SK-N-SH (cell line): ENCODE results near the gene GH2. TPM values are rescaled to one million over a fixed set of nuclear protein-coding genes. Genes with fewer than 3 reads are reported as not detected.

Source experiments
- CTCF ChIA-PET: fragments of 300-600, 350-600 bp; formaldehyde crosslinking; extraction: SDS; loops from one replicate; lab custom pipeline; 2021; lab: Yijun Ruan, JAX
- POLR2A ChIA-PET: fragments of 350-600 bp; sonication (Branson Sonifier 250); formaldehyde crosslinking; extraction: SDS; loops from one replicate; lab custom pipeline; 2020; ENCODE audit warnings: antibody characterized with exemption, inconsistent platforms; lab: Yijun Ruan, JAX
- DNase-seq: peaks from one replicate; pipeline ENCODE4 v3.0.0; 2012
- H2AFZ ChIP-seq: fragments of 200-600 bp; sonication (generic); 2 replicates; pipeline ENCODE4 v1.8.1; 2016; ENCODE audit warnings: antibody characterized with exemption, mild to moderate bottlenecking, low read depth
- H3F3A ChIP-seq: fragments of 200-600 bp; sonication (generic); replicated peaks from 2 replicates; pipeline ENCODE3; 2016; ENCODE audit warnings: antibody characterized with exemption, mild to moderate bottlenecking; ENCODE audit not compliant: insufficient read depth
- H3K27ac ChIP-seq, 2 experiments: fragments of 200-500 bp in 1 of 2; fragments of 200-600 bp in 1 of 2; sonication (Bioruptor generic) in 1 of 2; sonication (generic), shearing (Covaris generic) in 1 of 2; 2 replicates each; pipeline versions ENCODE4 v1.5.1 to v1.6.1; 2014 to 2016; ENCODE audit warnings: low read depth in 2 of 2, inconsistent platforms in 1 of 2, low read length in 1 of 2, mild to moderate bottlenecking in 1 of 2, mixed read lengths in 1 of 2
- H3K27me3 ChIP-seq: fragments of 200-600 bp; sonication (generic), shearing (Covaris generic); 2 replicates; pipeline ENCODE4 v1.6.1; 2016; ENCODE audit warnings: mixed run types; ENCODE audit not compliant: insufficient read depth
- H3K36me3 ChIP-seq, 2 experiments: fragments of 200-500 bp in 1 of 2; fragments of 200-600 bp in 1 of 2; sonication (Bioruptor generic) in 1 of 2; sonication (generic) in 1 of 2; replicated peaks in 1 of 2; 2 replicates each; pipeline versions ENCODE3 to v1.5.1; 2014 to 2016; ENCODE audit warnings: low read length in 1 of 2, mild to moderate bottlenecking in 1 of 2; ENCODE audit not compliant: insufficient read depth in 2 of 2, control insufficient read depth in 1 of 2
- H3K4me1 ChIP-seq, 2 experiments: fragments of 200-500 bp in 1 of 2; fragments of 200-600 bp in 1 of 2; sonication (Bioruptor generic) in 1 of 2; sonication (generic), shearing (Covaris generic) in 1 of 2; 2 replicates each; pipeline versions ENCODE4 v1.5.1 to v1.6.1; 2014 to 2016; ENCODE audit warnings: low read depth in 1 of 2, low read length in 1 of 2, mixed run types in 1 of 2; ENCODE audit not compliant: insufficient read depth in 2 of 2, control insufficient read depth in 1 of 2
- H3K4me2 ChIP-seq: fragments of 200-600 bp; sonication (generic), shearing (Covaris generic); 2 replicates; pipeline ENCODE4 v1.6.1; 2017; ENCODE audit warnings: mixed run types
- H3K4me3 ChIP-seq, 2 experiments: fragments of 200-500 bp in 1 of 2; fragments of 200-600 bp in 1 of 2; sonication (Bioruptor generic) in 1 of 2; sonication (generic), shearing (Covaris generic) in 1 of 2; 2 replicates each; pipeline versions ENCODE4 v1.5.1 to v1.8.1; 2014 to 2016; ENCODE audit warnings: low read depth in 2 of 2, inconsistent platforms in 1 of 2, low read length in 1 of 2, mild to moderate bottlenecking in 1 of 2, mixed read lengths in 1 of 2, moderate library complexity in 1 of 2
- H3K79me2 ChIP-seq: fragments of 200-600 bp; sonication (generic); 2 replicates; pipeline ENCODE4 v1.8.1; 2017; ENCODE audit warnings: mild to moderate bottlenecking; ENCODE audit not compliant: insufficient read depth
- H3K9ac ChIP-seq: fragments of 200-600 bp; sonication (generic); 2 replicates; pipeline ENCODE4 v1.6.1; 2017; ENCODE audit warnings: mixed run types
- H3K9me2 ChIP-seq: fragments of 200-600 bp; sonication (generic); 2 replicates; pipeline ENCODE4 v1.6.1; 2017; ENCODE audit warnings: mixed run types
- H3K9me3 ChIP-seq: fragments of 200-600 bp; sonication (generic); 2 replicates; pipeline ENCODE4 v1.6.1; 2017; ENCODE audit warnings: mixed run types, mild to moderate bottlenecking, moderate library complexity
- H4K20me1 ChIP-seq: fragments of 200-600 bp; sonication (generic); 2 replicates; pipeline ENCODE4 v1.6.1; 2017; ENCODE audit warnings: mild to moderate bottlenecking, mixed run types; ENCODE audit not compliant: insufficient read depth
- CHD2 ChIP-seq: fragments of 150-350 bp; IDR thresholded peaks from 2 replicates; pipeline ENCODE4 v1.6.1; 2018; ENCODE audit warnings: low read length; ENCODE audit not compliant: partially characterized antibody
- EP300 ChIP-seq, 2 experiments: IDR thresholded peaks; 2 replicates each; pipeline versions ENCODE4 v1.4.0 to v1.6.1; 2012; ENCODE audit warnings: borderline replicate concordance in 1 of 2, low read depth in 1 of 2, low read length in 1 of 2
- EZH2phosphoT487 ChIP-seq: fragments of 200-600 bp; sonication (generic); IDR thresholded peaks from 2 replicates; pipeline ENCODE4 v1.6.1; 2017; ENCODE audit warnings: low read depth, mixed run types, mild to moderate bottlenecking, antibody characterized with exemption, moderate library complexity, borderline replicate concordance
- FOSL2 ChIP-seq: IDR thresholded peaks from 2 replicates; pipeline ENCODE4 v1.4.0; 2012; ENCODE audit warnings: low read depth, mild to moderate bottlenecking, moderate library complexity, borderline replicate concordance
- FOXJ3 ChIP-seq: sonication (generic); formaldehyde crosslinking; IDR thresholded peaks from 2 replicates; pipeline ENCODE4 v1.5.1; 2020; ENCODE audit warnings: mild to moderate bottlenecking, missing genetic modification reagents
- FOXM1 ChIP-seq: IDR thresholded peaks from 2 replicates; pipeline ENCODE4 v1.4.0; 2012; ENCODE audit warnings: low read depth, mild to moderate bottlenecking
- GABPA ChIP-seq: IDR thresholded peaks from 2 replicates; pipeline ENCODE4 v1.4.0; 2012; ENCODE audit warnings: low read depth, mild to moderate bottlenecking
- GATA2 ChIP-seq: sonication (generic); formaldehyde crosslinking; IDR thresholded peaks from 2 replicates; pipeline ENCODE4 v1.5.0; 2020; ENCODE audit warnings: mild to moderate bottlenecking, missing genetic modification reagents
- IRF3 ChIP-seq: fragments of 150-350 bp; IDR thresholded peaks from 2 replicates; pipeline ENCODE4 v1.6.1; 2016; ENCODE audit warnings: mild to moderate bottlenecking, low read depth, low read length
- JUND ChIP-seq: IDR thresholded peaks from 2 replicates; pipeline ENCODE4 v1.4.0; 2012
- MXI1 ChIP-seq: IDR thresholded peaks from 2 replicates; pipeline ENCODE4 v1.6.1; 2012; ENCODE audit warnings: mild to moderate bottlenecking, low read depth, low read length, improper control_type of control experiment
- NFIC ChIP-seq: IDR thresholded peaks from 2 replicates; pipeline ENCODE4 v1.4.0; 2012; ENCODE audit warnings: borderline replicate concordance
- NRF1 ChIP-seq: IDR thresholded peaks from 2 replicates; pipeline ENCODE4 v1.6.1; 2012; ENCODE audit warnings: low read depth, mild to moderate bottlenecking, low read length
- PBX3 ChIP-seq: IDR thresholded peaks from 2 replicates; pipeline ENCODE4; 2012
- POLR2AphosphoS5 ChIP-seq: IDR thresholded peaks from 2 replicates; pipeline ENCODE4 v1.6.1; 2012; ENCODE audit warnings: low read depth, low read length
- RAD21 ChIP-seq: IDR thresholded peaks from 2 replicates; pipeline ENCODE4 v1.6.1; 2012; ENCODE audit warnings: mild to moderate bottlenecking, low read length
- RCOR1 ChIP-seq: fragments of 150-350 bp; IDR thresholded peaks from 2 replicates; pipeline ENCODE4 v1.6.1; 2017; ENCODE audit warnings: antibody characterized with exemption, low read length
- RFX5 ChIP-seq: IDR thresholded peaks from 2 replicates; pipeline ENCODE4 v1.6.1; 2012; ENCODE audit warnings: mild to moderate bottlenecking, improper control_type of control experiment, low read length
- RXRA ChIP-seq: IDR thresholded peaks from 2 replicates; pipeline ENCODE4 v1.4.0; 2012; ENCODE audit warnings: low read depth, mild to moderate bottlenecking, borderline replicate concordance
- SIN3A ChIP-seq: IDR thresholded peaks from 2 replicates; pipeline ENCODE4 v1.6.1; 2012; ENCODE audit warnings: low read depth, mild to moderate bottlenecking, low read length, moderate library complexity, borderline replicate concordance
- SMC3 ChIP-seq: IDR thresholded peaks from 2 replicates; pipeline ENCODE4 v1.6.1; 2012; ENCODE audit warnings: low read depth, low read length, improper control_type of control experiment
- TAF1 ChIP-seq: IDR thresholded peaks from 2 replicates; pipeline ENCODE4 v1.6.1; 2012; ENCODE audit warnings: low read depth, mild to moderate bottlenecking, low read length, moderate library complexity, borderline replicate concordance
- YY1 ChIP-seq: IDR thresholded peaks from 2 replicates; pipeline ENCODE4 v1.4.0; 2012; ENCODE audit warnings: low read depth, mild to moderate bottlenecking
- ZBTB33 ChIP-seq: IDR thresholded peaks from 2 replicates; pipeline ENCODE4 v1.4.0; 2012; ENCODE audit warnings: low read depth, borderline replicate concordance
- WGBS: methylation state at CpG from one replicate; pipeline ENCODE4 v1.1.6; 2017; ENCODE audit warnings: low lambda C conversion rate; 5-methylcytosine and 5-hydroxymethylcytosine counted together
- polyA plus RNA-seq, 3 experiments: library from polyadenylated mRNA; depleted of rRNA; stranded (reverse); fragments of >200 nt; gene quantifications; 2 replicates each; pipeline ENCODE4 v1.2.3, GENCODE V29; 2012
- TF ChIP-seq, protein P1 (sequence below): fragments of 150-350 bp; IDR thresholded peaks from 2 replicates; pipeline ENCODE4 v1.6.1; 2017; ENCODE audit warnings: antibody characterized with exemption, low read length, low read depth, borderline replicate concordance
- TF ChIP-seq, protein P2 (sequence below): IDR thresholded peaks from 2 replicates; pipeline ENCODE4 v1.4.0; 2012; ENCODE audit warnings: low read depth, borderline replicate concordance

GH2 gene
- polyA plus RNA-seq, 1 of the 3 experiments (the other 2 are of a cell fraction): not detected

DNA sequence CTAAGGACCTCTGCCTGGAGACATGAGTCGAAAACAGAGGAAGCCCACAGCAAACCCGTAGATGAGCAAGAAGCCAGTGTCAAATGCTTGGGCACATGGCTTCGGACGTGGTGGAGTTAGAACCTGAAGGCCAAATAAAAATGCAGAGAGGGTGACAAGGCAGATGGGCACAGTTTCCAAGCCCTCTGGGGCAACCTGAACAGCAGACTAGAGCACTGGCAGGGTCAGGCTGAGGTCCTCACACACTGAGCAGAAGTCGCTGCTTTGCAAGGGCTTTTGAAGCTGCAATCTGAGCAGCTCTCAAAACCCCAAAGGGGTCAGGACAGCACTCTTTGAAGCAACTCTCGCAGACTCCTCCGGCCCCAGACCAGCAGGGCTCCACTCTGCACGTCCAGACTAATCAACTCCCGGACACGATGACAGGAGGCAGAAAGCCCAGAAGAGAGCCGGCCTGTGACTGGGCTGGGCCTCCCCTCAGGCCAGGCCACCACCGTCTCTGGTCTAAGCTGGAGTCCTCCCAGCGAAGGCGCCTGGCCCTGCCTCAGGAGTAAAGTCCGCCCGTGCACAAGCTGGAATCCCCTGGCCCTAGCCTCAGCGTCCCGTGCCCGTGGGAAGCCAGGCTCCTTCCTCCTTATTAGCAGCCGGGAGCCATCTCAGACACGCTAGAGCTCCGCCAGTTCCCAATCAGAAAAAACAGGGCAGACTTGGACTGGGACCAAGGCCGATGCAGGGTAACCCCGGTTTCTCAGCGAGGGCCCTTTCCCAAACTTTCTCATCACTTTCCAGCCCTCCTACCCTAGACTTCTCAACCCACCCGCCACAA is 40.2 kb downstream of the GH2 start:
- Histone ChIP-seq H3K79me2 (peaks cover 57% of the 10 kb centered on the region), H3F3A (peaks cover 9% of the 10 kb centered on the region), H3K27ac (peak overlapping the region; percentile 67 to 97), H3K36me3 (peaks cover 5 to 9% of the 10 kb centered on the region in 2 experiments), H3K9me3 (no peaks in the 10 kb centered on the region), H3K9ac (peak overlapping the region; percentile 89), H3K4me2 (peak overlapping the region; percentile 93), H3K4me3 (peak overlapping the region; percentile 59 to 76), H3K4me1 (peaks cover 27 to 41% of the 10 kb centered on the region in 2 experiments), H4K20me1 (peaks cover 23% of the 10 kb centered on the region; the same call in 1 of the 2 replicates), H3K27me3 (no peaks in the 10 kb centered on the region), H3K9me2 (no peaks in the 10 kb centered on the region), H2AFZ (peak overlapping the region; percentile 68)
- CTCF ChIA-PET: interaction anchor here (0.7 to 9.1 kb wide), 9 partner anchors 8 to 664 kb away, joined by 3 to 96 read pairs (median 3); partner anchors contain the start of genes CCDC47, DDX42, FTSJ3 and MAP3K3
- WGBS: 11% methylated on average over 16 of the region's 26 CpGs
- POLR2A ChIA-PET: interaction anchor here (0.6 to 9.2 kb wide), 7 partner anchors 12 to 665 kb away, joined by 3 to 108 read pairs (median 3); partner anchors contain the start of genes CCDC47, CEP95, DDX42 and DDX5
- peak; percentile 89 for DNase-seq
- peak; percentile 96 for TF ChIP-seq PBX3
- peak; percentile 77 for TF ChIP-seq POLR2AphosphoS5
- TF ChIP-seq SIN3A: peak; percentile 89
- TF ChIP-seq EP300 (IDR thresholded peaks at IDR 0.05; ENCODE audit: borderline replicate concordance in 1 of 2, low read depth in 1 of 2, low read length in 1 of 2): peak in 1 of 2 experiments; percentile 84; a peak in 3 of 4 replicates
- TF ChIP-seq, protein P1, sequence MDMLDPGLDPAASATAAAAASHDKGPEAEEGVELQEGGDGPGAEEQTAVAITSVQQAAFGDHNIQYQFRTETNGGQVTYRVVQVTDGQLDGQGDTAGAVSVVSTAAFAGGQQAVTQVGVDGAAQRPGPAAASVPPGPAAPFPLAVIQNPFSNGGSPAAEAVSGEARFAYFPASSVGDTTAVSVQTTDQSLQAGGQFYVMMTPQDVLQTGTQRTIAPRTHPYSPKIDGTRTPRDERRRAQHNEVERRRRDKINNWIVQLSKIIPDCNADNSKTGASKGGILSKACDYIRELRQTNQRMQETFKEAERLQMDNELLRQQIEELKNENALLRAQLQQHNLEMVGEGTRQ: no peak
- peak; percentile 91; the same call in 1 of the 2 replicates for TF ChIP-seq MXI1
- no peak for TF ChIP-seq EZH2phosphoT487
- TF ChIP-seq JUND: no peak; the same call in 1 of the 2 replicates
- no peak for TF ChIP-seq GATA2
- peak; percentile 26; the same call in 1 of the 2 replicates for TF ChIP-seq FOXJ3 (CRISPR knock-in tag)
- TF ChIP-seq RCOR1: peak; percentile 82
- no peak for TF ChIP-seq FOXM1
- no peak for TF ChIP-seq YY1
- no peak; the same call in 1 of the 2 replicates for TF ChIP-seq RFX5
- TF ChIP-seq TAF1: peak; percentile 61; the same call in 1 of the 2 replicates
- no peak for TF ChIP-seq FOSL2
- no peak for TF ChIP-seq IRF3
- TF ChIP-seq, protein P2, sequence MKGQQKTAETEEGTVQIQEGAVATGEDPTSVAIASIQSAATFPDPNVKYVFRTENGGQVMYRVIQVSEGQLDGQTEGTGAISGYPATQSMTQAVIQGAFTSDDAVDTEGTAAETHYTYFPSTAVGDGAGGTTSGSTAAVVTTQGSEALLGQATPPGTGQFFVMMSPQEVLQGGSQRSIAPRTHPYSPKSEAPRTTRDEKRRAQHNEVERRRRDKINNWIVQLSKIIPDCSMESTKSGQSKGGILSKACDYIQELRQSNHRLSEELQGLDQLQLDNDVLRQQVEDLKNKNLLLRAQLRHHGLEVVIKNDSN: no peak
- peak; percentile 18; the same call in 1 of the 2 replicates for TF ChIP-seq RAD21
- no peak for TF ChIP-seq NRF1
- no peak; the same call in 1 of the 2 replicates for TF ChIP-seq RXRA
- peak; percentile 25; the same call in 1 of the 2 replicates for TF ChIP-seq ZBTB33
- peak; percentile 26; the same call in 1 of the 2 replicates for TF ChIP-seq NFIC
- no peak for TF ChIP-seq GABPA
- TF ChIP-seq SMC3: peak; percentile 17; the same call in 1 of the 2 replicates
- peak; percentile 81 for TF ChIP-seq CHD2
